CD4-positive, alpha-beta T cell treated with Interleukin-1 beta for 1 hour (primary cell): ENCODE measurements around the gene USP10.
A peak's percentile ranks its signal among the peaks of the same experiment; 100 is the strongest.

ENCODE experiments used
- DNase-seq, 2 donors: peaks; one replicate each; pipeline ENCODE4 v3.0.0-alpha.2; 2020 to 2022

The USP10 gene

DNA sequence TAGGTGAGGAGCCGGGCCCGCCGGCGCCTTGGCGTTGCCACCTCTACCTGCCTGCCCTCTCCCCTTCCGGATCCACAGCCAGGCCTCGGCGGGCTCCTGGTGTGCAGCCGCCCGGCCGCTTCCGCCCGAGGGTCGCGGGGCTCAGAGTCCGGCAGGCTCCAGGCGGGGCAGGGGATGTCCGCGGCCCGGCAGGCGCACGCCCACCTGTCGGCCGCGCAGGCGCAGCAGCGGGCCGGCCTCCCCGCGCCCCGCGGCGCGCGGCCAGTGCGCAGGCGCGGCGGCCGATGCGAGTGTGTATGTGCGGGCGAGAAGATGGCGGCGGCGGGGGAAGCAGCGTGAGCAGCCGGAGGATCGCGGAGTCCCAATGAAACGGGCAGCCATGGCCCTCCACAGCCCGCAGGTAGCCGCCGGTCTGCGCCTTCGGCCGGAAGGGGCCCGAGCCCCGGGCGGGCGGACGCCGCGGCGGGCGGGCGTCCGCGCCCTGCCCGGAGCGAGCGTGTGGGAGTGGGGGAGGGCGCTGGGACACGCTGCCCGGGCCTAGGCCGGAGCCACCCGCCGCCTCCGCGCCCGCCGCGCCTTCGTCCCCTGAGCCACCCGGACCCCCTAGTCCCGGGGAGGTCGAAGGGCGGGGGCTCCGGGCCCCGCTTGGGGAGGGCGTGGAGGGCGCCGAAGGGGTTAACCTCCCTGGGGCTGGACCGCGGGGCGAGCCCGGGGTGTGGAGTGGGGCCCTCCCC is at the start of gene USP10:
Gene USP10 (plus strand): TSS at position 289 of the 734 bp plus-strand sequence. CDS start 91 bp downstream, at position 380.
- peak; percentile 88 to 90 for DNase-seq

DNA sequence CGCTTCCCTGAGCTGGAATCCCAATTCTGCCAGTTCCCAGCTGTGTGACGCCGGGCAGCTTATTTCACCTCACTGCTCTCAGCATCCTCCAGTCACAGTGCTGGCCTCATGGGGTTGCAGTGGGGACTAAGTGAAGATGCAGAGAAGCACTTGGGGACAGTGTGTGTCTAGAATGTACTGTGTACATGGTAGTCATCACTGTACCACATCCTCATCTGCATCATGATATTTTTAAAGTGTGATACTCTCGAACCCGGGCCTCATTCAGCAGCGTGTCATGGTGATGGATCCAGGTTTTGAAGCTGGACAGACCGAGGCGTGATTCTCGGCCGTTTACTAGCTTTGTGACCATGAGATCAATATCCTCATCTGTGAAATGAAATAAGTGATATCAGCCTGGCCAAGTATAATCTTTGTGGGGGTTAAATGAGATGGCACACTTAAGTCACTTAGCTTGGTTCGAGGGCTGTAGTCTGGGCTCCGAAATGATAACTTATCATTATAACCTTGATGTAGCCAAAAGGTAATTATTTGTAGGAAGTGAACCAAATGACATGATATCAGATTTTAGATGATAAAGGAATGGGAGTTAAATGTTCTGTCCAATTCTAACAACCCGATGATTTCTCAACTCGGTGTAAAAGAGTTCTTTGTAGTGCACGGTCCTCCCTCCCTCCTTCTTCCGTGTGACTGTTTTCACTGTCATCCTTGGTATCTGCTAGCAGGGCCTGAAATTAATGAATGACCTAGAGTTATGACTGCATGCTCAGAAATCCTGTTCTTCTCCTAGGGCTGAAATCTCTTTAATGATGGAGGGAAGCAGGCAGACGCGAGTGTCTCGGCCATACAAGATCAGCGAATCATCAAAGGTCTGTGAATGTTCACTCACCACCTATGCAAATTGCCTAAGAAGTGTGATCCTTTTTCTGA is 49.5 kb upstream of the USP10 start:
- no peak for DNase-seq

- peak; percentile 37 to 57 for DNase-seq
Observed at GRCh38 chr16:84652566-84652965, 47.2 kb upstream of the USP10 start.

DNA sequence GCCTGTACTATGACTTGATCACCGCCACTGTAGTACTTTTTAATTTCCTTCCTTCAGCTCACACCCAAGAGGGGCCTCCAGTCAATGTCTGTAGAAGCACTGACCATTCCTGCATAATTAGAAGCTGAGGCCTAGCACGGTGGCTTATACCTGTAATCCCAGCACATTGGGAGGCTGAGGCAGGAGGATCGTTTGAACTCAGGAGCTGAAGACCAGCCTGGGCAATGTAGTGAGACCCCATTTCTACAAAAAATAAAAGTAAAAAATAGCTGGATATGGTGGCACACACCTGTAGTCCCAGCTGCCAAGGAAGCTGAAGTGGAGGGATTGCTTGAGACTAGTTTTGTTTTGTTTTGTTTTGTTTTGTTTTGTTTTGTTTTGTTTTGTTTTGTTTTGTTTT is 45.6 kb upstream of the USP10 start:
- DNase-seq: no peak

DNA sequence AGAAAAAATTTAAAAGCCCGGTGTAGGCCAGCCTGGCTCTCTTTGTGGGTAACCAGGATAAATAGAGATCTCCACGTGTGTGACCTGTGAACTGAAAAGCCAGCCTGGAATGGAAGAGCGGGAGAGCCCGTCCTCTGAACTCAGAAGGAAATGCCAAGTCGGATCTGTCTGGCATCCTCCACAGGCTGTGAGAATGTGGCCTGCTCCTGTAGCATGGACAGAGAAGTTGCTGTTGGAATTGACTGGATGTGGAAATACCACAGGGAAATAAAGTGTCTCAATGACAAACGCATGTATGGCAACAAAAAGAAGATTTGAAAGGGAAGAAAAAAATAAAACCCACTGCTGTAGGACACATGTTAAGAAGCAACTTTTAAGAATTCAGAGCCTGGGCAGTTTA is 44.8 kb upstream of the USP10 start:
- DNase-seq: no peak

- DNase-seq: no peak
Observed at GRCh38 chr16:84656649-84657048, 43.2 kb upstream of the USP10 start.

DNA sequence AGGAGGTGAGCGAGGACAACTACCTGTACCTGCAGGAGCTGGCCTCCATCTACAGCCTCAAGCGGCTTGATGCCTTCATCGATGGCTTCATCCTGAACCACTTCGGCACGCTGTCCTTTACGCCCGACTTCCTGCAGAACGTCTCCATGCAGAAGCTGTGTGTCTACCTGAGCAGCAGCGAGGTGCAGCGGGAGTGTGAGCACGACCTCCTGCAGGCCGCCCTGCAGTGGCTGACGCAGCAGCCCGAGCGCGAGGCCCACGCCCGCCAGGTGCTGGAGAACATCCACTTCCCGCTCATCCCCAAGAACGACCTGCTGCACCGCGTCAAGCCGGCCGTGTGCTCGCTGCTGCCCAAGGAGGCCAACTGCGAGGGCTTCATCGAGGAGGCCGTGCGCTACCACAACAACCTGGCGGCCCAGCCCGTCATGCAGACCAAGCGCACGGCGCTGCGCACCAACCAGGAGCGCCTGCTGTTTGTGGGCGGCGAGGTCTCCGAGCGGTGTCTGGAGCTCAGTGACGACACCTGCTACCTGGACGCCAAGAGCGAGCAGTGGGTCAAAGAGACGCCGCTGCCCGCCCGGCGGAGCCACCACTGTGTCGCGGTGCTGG is 42.5 kb upstream of the USP10 start:
- DNase-seq: no peak

- DNase-seq: no peak
Observed at GRCh38 chr16:84658690-84659089, 41.1 kb upstream of the USP10 start.

DNA sequence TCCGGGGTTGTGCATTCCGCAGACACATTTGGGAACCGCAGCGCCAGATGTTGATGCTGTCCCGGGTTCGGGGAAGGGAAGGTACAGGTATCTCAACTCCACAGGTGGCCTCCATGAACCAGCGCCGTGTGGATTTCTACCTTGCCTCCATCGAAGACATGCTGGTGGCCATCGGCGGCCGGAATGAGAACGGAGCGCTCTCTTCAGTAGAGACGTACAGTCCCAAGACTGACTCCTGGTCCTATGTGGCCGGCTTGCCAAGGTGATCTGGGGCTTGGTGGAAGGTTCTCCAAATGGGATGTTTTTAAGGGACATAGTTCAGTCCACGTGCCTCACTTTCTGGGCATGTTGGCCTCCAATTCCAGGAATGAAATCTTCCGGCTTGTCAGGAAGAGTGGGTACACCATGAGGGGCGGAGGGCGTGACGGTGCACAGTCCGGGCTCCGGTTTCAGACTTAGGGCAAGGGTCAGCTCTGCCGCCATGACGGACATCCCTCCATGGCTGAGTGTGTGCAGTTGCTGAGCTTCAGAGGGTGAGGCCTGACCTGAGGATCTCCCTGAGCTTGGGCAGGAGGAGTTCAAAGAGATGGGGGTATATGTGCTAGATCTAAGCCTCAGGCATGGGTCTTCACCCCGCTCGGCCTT is 40.0 kb upstream of the USP10 start:
- DNase-seq: no peak

DNA sequence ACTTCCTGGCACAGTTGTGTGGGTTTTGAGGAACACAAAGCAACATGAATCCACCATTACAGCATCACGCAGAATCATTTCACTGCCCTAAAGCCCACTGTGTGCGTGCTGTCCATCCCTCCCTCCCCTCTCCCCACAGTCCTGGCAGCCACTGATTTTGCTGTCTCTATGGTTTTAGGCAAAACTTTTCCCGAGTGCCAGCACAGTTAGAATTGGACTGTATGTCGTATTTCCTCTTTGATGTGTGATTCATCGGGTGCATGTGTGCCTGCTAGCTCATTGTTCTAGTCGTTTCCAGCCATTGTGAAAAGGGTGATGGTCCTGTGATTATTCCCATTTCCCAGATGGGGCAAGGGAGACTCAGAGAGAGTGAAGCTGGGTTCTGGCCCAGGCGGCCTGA is 38.8 kb upstream of the USP10 start:
- no peak for DNase-seq

DNA sequence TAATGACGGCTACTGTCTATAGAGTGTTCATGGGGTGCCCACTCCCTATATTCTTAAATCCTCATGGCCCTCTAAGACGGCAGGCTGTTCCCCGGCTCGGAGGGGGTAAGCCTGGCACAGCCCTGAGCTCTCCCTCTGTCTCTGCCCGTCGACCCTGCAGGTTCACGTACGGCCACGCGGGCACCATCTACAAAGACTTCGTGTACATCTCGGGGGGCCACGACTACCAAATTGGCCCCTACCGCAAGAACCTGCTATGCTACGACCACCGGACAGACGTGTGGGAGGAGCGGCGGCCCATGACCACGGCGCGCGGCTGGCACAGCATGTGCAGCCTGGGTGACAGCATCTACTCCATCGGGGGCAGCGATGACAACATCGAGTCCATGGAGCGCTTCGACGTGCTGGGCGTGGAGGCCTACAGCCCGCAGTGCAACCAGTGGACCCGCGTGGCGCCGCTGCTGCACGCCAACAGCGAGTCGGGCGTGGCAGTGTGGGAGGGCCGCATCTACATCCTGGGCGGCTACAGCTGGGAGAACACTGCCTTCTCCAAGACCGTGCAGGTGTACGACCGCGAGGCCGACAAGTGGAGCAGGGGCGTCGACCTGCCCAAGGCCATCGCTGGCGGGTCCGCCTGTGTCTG is 38.3 kb upstream of the USP10 start:
- no peak for DNase-seq

- no peak for DNase-seq
Observed at GRCh38 chr16:84662471-84662870, 37.3 kb upstream of the USP10 start.

DNA sequence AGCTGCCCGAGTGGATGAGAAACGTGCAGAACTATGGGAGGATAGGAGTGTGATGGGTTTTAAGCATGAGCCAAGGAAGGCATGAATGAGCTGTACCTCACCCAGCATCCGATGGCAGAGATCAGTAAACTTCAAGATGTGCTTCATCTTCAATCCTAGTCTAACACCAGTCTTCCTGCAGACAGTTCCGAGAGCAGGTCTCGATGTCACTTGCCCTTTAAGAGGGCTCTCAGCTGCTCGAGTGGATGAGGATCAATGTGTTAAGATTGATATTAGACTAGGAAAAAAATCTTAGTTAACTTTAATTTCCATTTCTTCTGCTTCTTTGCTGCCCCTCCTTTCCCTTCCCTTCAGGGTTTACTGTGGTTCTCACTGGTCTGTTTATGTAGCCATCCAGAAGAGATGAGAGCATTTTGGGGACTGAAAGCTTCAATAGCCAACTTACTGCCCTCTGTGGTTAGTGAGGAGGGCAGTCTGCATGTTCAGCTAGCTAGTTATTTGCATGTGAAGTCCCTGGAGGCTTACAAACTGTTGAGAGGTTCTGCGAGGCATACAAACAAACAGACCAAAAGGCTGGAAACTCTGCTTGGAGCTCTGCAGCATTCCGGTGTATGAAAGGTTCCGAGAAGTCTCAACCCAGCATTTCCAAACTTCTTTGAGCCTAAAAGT is 36.2 kb upstream of the USP10 start:
- no peak for DNase-seq

DNA sequence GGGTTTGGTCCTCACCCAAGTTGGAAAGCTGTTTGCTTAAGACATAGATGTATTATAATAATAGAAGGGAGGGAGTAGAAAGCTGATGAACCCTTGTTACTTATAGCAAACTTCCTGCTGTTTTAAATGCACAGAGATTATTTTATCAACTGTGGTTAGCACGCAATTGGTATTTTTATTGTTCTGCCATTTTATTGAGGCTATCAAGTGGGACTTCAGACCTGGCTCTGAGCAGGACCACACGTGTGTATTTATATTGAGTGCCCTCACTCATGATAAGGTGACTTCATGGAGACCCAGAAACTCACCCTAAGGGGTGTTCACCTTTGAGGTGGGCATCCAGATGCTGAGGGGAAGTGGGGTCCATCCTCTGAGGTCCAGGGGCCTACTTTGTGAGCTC is 34.4 kb upstream of the USP10 start:
- no peak for DNase-seq

- DNase-seq: no peak
Observed at GRCh38 chr16:84665843-84666242, 34.0 kb upstream of the USP10 start.

- DNase-seq: no peak
Observed at GRCh38 chr16:84667600-84668309, 32.0 kb upstream of the USP10 start.

DNA sequence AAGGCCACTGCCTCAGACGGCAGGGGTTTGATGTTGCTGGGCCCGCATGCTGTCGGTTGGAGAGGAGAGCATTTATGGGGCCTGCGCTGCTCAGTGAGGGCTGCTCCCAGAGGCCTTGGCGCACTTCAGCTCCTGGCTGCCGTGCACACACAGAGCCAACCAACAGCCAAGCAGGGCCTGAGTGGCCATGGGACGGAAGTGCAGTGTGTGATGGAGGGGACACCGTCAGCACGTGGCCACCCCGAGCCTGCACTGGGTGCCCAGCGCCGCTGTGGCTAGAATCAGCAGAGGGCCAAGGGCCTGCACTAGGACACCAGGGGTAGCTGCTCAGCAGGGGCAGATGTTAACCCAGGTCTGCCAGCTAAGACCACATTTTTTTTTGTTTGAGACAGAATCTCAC is 29.7 kb upstream of the USP10 start:
- DNase-seq: no peak

DNA sequence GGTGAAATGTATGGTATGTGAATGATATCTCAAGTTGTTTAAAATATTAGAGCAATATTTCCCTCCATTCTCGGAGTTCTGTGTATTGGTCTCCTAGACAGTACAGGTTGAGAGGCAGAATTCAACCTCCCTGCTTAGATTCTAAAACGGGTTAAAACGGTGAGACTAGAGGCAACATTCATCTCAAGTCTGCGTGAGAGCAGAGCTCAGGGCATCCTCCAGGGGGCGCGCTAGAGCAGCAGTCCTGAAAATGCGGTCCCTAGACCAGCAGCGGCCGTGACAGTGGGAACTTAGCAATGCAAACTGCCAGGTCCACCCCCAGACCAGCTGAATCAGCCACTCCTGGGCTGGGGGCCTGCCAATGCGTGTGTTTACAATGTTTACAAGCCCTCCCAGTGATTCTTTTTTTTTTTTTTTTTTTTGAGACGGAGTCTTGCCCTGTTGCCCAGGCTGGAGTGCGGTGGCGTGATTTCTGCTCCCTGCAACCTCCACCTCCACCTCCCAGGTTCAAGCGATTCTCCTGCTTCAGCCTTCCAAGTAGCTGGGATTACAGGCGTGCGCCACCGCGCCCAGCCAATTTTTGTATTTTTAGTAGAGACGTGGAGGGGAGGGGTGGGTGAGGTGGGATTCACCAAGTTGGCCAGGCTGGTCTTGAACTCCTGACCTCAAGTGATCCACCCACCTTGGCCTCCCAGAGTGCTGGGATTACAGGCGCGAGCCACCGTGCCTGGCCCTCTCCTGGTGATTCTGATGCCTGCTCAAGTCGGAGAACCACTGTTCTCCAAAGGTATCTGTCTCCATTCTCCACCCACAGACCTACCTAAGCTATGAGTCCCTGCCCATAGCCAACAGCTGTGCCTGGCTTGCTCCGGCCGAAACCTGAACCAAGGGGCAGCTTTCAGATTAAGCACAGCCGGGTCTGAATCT is 27.3 kb upstream of the USP10 start:
- DNase-seq: peak; percentile 77 to 79

GRCh38 chr16:84673203-84673535 is 26.6 kb upstream of the USP10 start:
- no peak for DNase-seq

DNA sequence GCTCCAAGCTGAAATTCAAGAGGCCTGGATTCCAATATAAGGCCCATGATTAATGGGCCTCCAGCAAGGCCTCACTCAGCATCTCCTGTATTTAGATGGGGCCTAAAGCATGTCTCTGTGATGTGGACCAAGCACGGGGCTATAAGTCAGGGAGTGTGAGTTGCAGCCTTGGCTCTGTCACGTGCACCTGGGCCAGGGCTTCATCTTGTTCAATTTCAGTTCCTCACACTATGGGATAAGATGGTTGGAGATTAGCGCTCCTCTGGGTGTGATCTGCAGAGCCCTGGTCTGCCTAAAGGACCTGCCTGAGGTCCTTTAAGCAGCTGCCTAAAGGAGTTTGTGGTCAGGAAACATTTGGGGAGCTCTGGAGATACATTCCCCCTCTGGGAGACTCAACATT is 26.2 kb upstream of the USP10 start:
- no peak for DNase-seq
